H1 (cell line): ENCODE measurements around the gene DNLZ. TPM values are rescaled to one million over a fixed set of nuclear protein-coding genes. Genes with fewer than 3 reads are reported as not detected.

Source experiments
- CEBPB ChIP-seq: IDR thresholded peaks from 2 replicates; pipeline ENCODE4 v1.6.1; 2012; ENCODE audit warnings: low read depth, low read length
- polyA plus RNA-seq, 7 experiments: library from polyadenylated mRNA; depleted of rRNA in 3 of 7; stranded (reverse) in 5 of 7; unstranded in 2 of 7; fragments of >200 nt in 5 of 7; fragments of 200-250 nt in 2 of 7; gene quantifications; 1 replicate in 5 of 7; 2 replicates in 1 of 7; 4 replicates in 1 of 7; pipeline versions ENCODE4 v1.2.1 to v1.2.3, GENCODE V29; 2011 to 2013; ENCODE audit warnings: missing spikeins in 2 of 7, mixed read lengths in 2 of 7
- total RNA-seq: library from RNA; stranded (reverse); fragmentation: NEBNext Ultra II Directional; extraction: Animal tissue kit (Norgen Biotek cat#: 25700); gene quantifications from 2 replicates; pipeline ENCODE4 v1.2.1, GENCODE V29; 2021
- TF ChIP-seq, protein P1 (sequence below): IDR thresholded peaks from 2 replicates; pipeline ENCODE4 v1.6.1; 2012; ENCODE audit warnings: inconsistent platforms

The DNLZ gene
- total and polyA plus RNA-seq, 2 of the 8 experiments (the other 6 are each of a cell fraction or from before 2014, with no cell fraction given): 11.6 to 17.9 TPM

DNA sequence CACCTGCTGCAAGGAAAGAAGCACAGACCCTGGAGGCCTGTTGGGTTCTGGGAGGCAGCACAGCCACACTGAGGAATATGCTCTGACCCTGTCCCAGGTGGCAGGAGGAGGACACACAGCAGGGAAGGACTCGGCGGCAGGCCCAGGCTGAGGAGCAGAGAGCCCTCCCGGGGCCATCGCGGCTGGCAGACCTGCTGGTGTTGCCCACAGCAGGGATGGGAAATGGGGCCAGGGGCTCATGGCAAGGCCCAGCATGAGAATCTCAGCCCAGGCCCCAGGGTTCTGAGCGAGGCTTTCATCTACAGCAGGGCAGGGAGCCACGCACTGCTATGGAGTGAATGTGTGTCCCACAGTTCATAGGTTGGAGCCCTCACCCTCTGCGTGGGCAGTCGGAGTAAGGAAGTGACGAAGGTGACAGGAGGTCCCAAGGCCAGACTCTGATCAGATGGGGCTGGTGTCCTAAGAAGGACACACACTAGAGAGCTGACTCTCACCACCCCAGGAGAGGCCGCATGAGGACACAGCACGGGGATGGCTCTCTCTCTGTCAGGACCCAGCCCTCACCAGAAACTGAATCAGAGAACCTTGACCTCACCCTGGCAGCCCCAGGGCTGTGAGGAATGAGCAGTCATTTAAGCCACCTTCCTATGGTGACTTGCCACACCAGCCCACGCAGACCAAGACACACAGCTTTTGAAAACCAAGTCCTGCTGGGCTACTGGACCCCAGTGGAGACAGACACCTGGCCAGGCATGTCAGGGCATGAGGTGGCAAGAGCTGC lies 46.5 kb downstream of the DNLZ start (continued):
- TF ChIP-seq, protein P1, sequence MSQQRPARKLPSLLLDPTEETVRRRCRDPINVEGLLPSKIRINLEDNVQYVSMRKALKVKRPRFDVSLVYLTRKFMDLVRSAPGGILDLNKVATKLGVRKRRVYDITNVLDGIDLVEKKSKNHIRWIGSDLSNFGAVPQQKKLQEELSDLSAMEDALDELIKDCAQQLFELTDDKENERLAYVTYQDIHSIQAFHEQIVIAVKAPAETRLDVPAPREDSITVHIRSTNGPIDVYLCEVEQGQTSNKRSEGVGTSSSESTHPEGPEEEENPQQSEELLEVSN: no peak
- no peak for TF ChIP-seq CEBPB
